ENCODE measurements around the gene PSMD12. TPM values are rescaled to one million over a fixed set of nuclear protein-coding genes. Genes with fewer than 3 reads are reported as not detected.

PSMD12 gene
- total RNA-seq, 1 donor from 2014 or later = 21.4 TPM

- H3K4me1 ChIP-seq (ENCODE audit: control insufficient read depth in 3 of 3, insufficient read depth in 3 of 3, low read length in 3 of 3) = peaks cover 8 to 16% (median 12%) of the 10 kb centered on the region in 3 donors
Measured at GRCh38 chr17:67294451-67295199, 71.8 kb downstream of the PSMD12 start.

GRCh38 chr17:67293251-67294203 is 72.8 kb downstream of the PSMD12 start:
- peaks cover 14 to 21% (median 19%) of the 10 kb centered on the region in 3 donors for H3K4me1 ChIP-seq (ENCODE audit: control insufficient read depth in 3 of 3, insufficient read depth in 3 of 3, low read length in 3 of 3)
- H3K36me3 ChIP-seq (ENCODE audit: control insufficient read depth in 3 of 3, insufficient read depth in 3 of 3, low read length in 3 of 3) = no peaks in the 10 kb centered on the region
- no peaks in the 10 kb centered on the region for H3K9me3 ChIP-seq (ENCODE audit: control insufficient read depth in 3 of 3, low read length in 3 of 3)
- H3K27me3 ChIP-seq (ENCODE audit: control insufficient read depth in 3 of 3, insufficient read depth in 3 of 3, low read length in 3 of 3) = no peaks in the 10 kb centered on the region
- peak overlapping the region; percentile 23 to 41 (median 40) for H3K4me3 ChIP-seq (ENCODE audit: low read length in 3 of 3)
- H3K27ac ChIP-seq (ENCODE audit: low read depth, low read length) = no peak overlapping the region
- H3K9ac ChIP-seq (ENCODE audit: low read depth in 1 of 3, low read length in 3 of 3) = peak overlapping the region in 1 of 3 donors; percentile 50

More at GRCh38 chr17:67294451-67295199, 71.8 kb downstream of the PSMD12 start:
- Histone ChIP-seq H3K27me3 (ENCODE audit: control insufficient read depth in 3 of 3, insufficient read depth in 3 of 3, low read length in 3 of 3) (no peaks in the 10 kb centered on the region), H3K4me3 (ENCODE audit: low read length in 3 of 3) (no peak overlapping the region), H3K27ac (ENCODE audit: low read depth, low read length) (no peak overlapping the region), H3K9ac (ENCODE audit: low read depth in 1 of 3, low read length in 3 of 3) (no peak overlapping the region), H3K9me3 (ENCODE audit: control insufficient read depth in 3 of 3, low read length in 3 of 3) (no peaks in the 10 kb centered on the region), H3K36me3 (ENCODE audit: control insufficient read depth in 3 of 3, insufficient read depth in 3 of 3, low read length in 3 of 3) (no peaks in the 10 kb centered on the region)

GRCh38 chr17:67290711-67291291 is 75.6 kb downstream of the PSMD12 start:
- H3K36me3 ChIP-seq (ENCODE audit: control insufficient read depth in 3 of 3, insufficient read depth in 3 of 3, low read length in 3 of 3) = no peaks in the 10 kb centered on the region
- no peaks in the 10 kb centered on the region for H3K27me3 ChIP-seq (ENCODE audit: control insufficient read depth in 3 of 3, insufficient read depth in 3 of 3, low read length in 3 of 3)
- H3K9ac ChIP-seq (ENCODE audit: low read depth in 1 of 3, low read length in 3 of 3) = no peak overlapping the region
- H3K9me3 ChIP-seq (ENCODE audit: control insufficient read depth in 3 of 3, low read length in 3 of 3) = no peaks in the 10 kb centered on the region
- no peak overlapping the region for H3K4me3 ChIP-seq (ENCODE audit: low read length in 3 of 3)
- H3K4me1 ChIP-seq (ENCODE audit: control insufficient read depth in 3 of 3, insufficient read depth in 3 of 3, low read length in 3 of 3) = peaks cover 14 to 21% (median 19%) of the 10 kb centered on the region in 3 donors
- no peak overlapping the region for H3K27ac ChIP-seq (ENCODE audit: low read depth, low read length)

- Histone ChIP-seq H3K27me3 (ENCODE audit: control insufficient read depth in 3 of 3, insufficient read depth in 3 of 3, low read length in 3 of 3) (no peaks in the 10 kb centered on the region), H3K4me1 (ENCODE audit: control insufficient read depth in 3 of 3, insufficient read depth in 3 of 3, low read length in 3 of 3) (peaks cover 14 to 21% (median 19%) of the 10 kb centered on the region in 3 donors), H3K36me3 (ENCODE audit: control insufficient read depth in 3 of 3, insufficient read depth in 3 of 3, low read length in 3 of 3) (no peaks in the 10 kb centered on the region), H3K27ac (ENCODE audit: low read depth, low read length) (no peak overlapping the region), H3K9ac (ENCODE audit: low read depth in 1 of 3, low read length in 3 of 3) (no peak overlapping the region), H3K4me3 (ENCODE audit: low read length in 3 of 3) (no peak overlapping the region), H3K9me3 (ENCODE audit: control insufficient read depth in 3 of 3, low read length in 3 of 3) (no peaks in the 10 kb centered on the region)
Measured at GRCh38 chr17:67290244-67290643, 76.1 kb downstream of the PSMD12 start.

GRCh38 chr17:67289181-67289876 is 77.0 kb downstream of the PSMD12 start:
- H3K27ac ChIP-seq (ENCODE audit: low read depth, low read length) = no peak overlapping the region

More at GRCh38 chr17:67289181-67289876, 77.0 kb downstream of the PSMD12 start:
- Histone ChIP-seq H3K4me3 (ENCODE audit: low read length in 3 of 3) (peak overlapping the region in 1 of 3 donors; percentile 45), H3K36me3 (ENCODE audit: control insufficient read depth in 3 of 3, insufficient read depth in 3 of 3, low read length in 3 of 3) (no peaks in the 10 kb centered on the region), H3K9ac (ENCODE audit: low read depth in 1 of 3, low read length in 3 of 3) (peak overlapping the region in 1 of 3 donors; percentile 8), H3K4me1 (ENCODE audit: control insufficient read depth in 3 of 3, insufficient read depth in 3 of 3, low read length in 3 of 3) (peaks cover 14 to 21% (median 19%) of the 10 kb centered on the region in 3 donors), H3K27me3 (ENCODE audit: control insufficient read depth in 3 of 3, insufficient read depth in 3 of 3, low read length in 3 of 3) (no peaks in the 10 kb centered on the region), H3K9me3 (ENCODE audit: control insufficient read depth in 3 of 3, low read length in 3 of 3) (no peaks in the 10 kb centered on the region)

Small RNA genes lying within 50 kb of the gene (small RNA-seq; reads per million reads assigned to genes)
- gene RF00019 = not detected

Other genes starting within 250 kb of the PSMD12 start
- 53.8 TPM for gene HELZ, start 121.4 kb downstream of the PSMD12 start, total RNA-seq
- gene PITPNC1, start 10.7 kb upstream of the PSMD12 start, total RNA-seq = 9.4 TPM